ENCODE data around the gene TMC7. TPM values are rescaled to one million over a fixed set of nuclear protein-coding genes. Genes with fewer than 3 reads are reported as not detected.

The TMC7 gene
- total RNA-seq, 1 experiment from 2014 or later = 0.82 TPM

GRCh38 chr16:19084139-19084538, 100.4 kb downstream of the TMC7 start:
- Histone ChIP-seq H3K36me3 (ENCODE audit: insufficient read depth, low read length, poor library complexity, severe bottlenecking) (peaks cover 2% of the 10 kb centered on the region), H3K27ac (ENCODE audit: low read depth, low read length, poor library complexity, severe bottlenecking) (no peak overlapping the region), H3K4me3 (ENCODE audit: low read depth, low read length, poor library complexity, severe bottlenecking) (no peak overlapping the region), H3K9me3 (ENCODE audit: low read depth, low read length, poor library complexity, severe bottlenecking) (peaks cover 3% of the 10 kb centered on the region), H3K4me1 (ENCODE audit: insufficient read depth, low read length, poor library complexity, severe bottlenecking) (peaks cover 5% of the 10 kb centered on the region), H3K27me3 (replicated peaks; ENCODE audit: insufficient read depth, low read depth, low read length, poor library complexity) (no peaks in the 10 kb centered on the region)
- POLR2A ChIA-PET (ENCODE audit: low non-redundant PET) = no interaction called here
- DNase-seq (ENCODE audit: low spot score) = no peak
- CTCF ChIA-PET = interaction anchor here (0.7 kb wide), 1 partner anchor 75 kb away, joined by 3 read pairs; no protein-coding TSS in a partner anchor
- TF ChIP-seq EZH2 (IDR thresholded peaks at IDR 0.05; ENCODE audit: borderline replicate concordance, low read depth, low read length, poor library complexity, severe bottlenecking) (no peak), CTCF (conservative IDR thresholded peaks at IDR 0.05; ENCODE audit: low read depth, low read length) (no peak)
- intact Hi-C loops (cut with micrococcal nuclease; ENCODE audit: unreplicated experiment) = no loop called here
- BruUV-seq (replicated peaks) = no TSS peak

DNA sequence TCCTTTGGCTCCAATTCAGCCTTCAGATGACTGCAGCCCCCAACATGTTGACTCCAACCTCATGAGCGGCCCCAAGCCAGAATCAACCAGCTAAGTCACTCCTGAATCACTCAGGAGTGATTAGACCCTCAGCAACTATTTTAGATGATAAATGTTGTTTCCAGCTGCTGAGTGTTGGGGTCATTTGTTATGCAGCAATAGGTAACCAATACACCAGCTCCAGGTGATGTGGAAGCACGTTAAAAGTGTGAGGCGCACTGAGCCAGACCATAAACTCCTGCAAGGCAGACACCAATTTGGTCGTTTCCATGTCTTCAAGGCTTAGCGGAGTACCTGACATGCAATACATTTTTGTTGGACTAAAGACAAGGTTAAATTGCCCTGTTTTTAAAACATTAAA, 101.1 kb downstream of the TMC7 start:
- ChIA-PET POLR2A (ENCODE audit: low non-redundant PET) (interaction anchor here (0.6 kb wide), 1 partner anchor 46 kb away, joined by 3 read pairs; no protein-coding TSS in a partner anchor), CTCF (no interaction called here)
- peaks cover 5% of the 10 kb centered on the region for H3K4me1 ChIP-seq (ENCODE audit: insufficient read depth, low read length, poor library complexity, severe bottlenecking)
- no peak for TF ChIP-seq EZH2 (IDR thresholded peaks at IDR 0.05; ENCODE audit: borderline replicate concordance, low read depth, low read length, poor library complexity, severe bottlenecking)
- TF ChIP-seq CTCF (conservative IDR thresholded peaks at IDR 0.05; ENCODE audit: low read depth, low read length) = no peak
- intact Hi-C loops (cut with micrococcal nuclease; ENCODE audit: unreplicated experiment) = no loop called here
- peaks cover 3% of the 10 kb centered on the region for H3K9me3 ChIP-seq (ENCODE audit: low read depth, low read length, poor library complexity, severe bottlenecking)
- no peak overlapping the region for H3K4me3 ChIP-seq (ENCODE audit: low read depth, low read length, poor library complexity, severe bottlenecking)
- BruUV-seq (replicated peaks) = no TSS peak
- H3K36me3 ChIP-seq (ENCODE audit: insufficient read depth, low read length, poor library complexity, severe bottlenecking) = no peaks in the 10 kb centered on the region
- H3K27ac ChIP-seq (ENCODE audit: low read depth, low read length, poor library complexity, severe bottlenecking) = no peak overlapping the region
- no peak for DNase-seq (ENCODE audit: low spot score)
- H3K27me3 ChIP-seq (replicated peaks; ENCODE audit: insufficient read depth, low read depth, low read length, poor library complexity) = no peaks in the 10 kb centered on the region

GRCh38 chr16:19085679-19086200, 102.0 kb downstream of the TMC7 start:
- intact Hi-C loops (cut with micrococcal nuclease; ENCODE audit: unreplicated experiment) = loop anchor here (1.0 kb wide), 5 partner anchors 58 to 417 kb away; no protein-coding TSS in a partner anchor
- no TSS peak for BruUV-seq (replicated peaks)

More at GRCh38 chr16:19085679-19086200, 102.0 kb downstream of the TMC7 start:
- peaks cover 5% of the 10 kb centered on the region for H3K4me1 ChIP-seq (ENCODE audit: insufficient read depth, low read length, poor library complexity, severe bottlenecking)
- POLR2A ChIA-PET (ENCODE audit: low non-redundant PET) = interaction anchor here (0.5 to 0.7 kb wide), 3 partner anchors 27 to 329 kb away, joined by 3 to 12 read pairs (median 3); no protein-coding TSS in a partner anchor
- TF ChIP-seq CTCF (conservative IDR thresholded peaks at IDR 0.05; ENCODE audit: low read depth, low read length) (no peak), EZH2 (IDR thresholded peaks at IDR 0.05; ENCODE audit: borderline replicate concordance, low read depth, low read length, poor library complexity, severe bottlenecking) (no peak)
- no peak overlapping the region for H3K27ac ChIP-seq (ENCODE audit: low read depth, low read length, poor library complexity, severe bottlenecking)
- CTCF ChIA-PET = interaction anchor here (0.6 to 1.6 kb wide), 7 partner anchors 16 to 417 kb away, joined by 3 to 22 read pairs (median 7); partner anchors contain the start of gene TMC7
- DNase-seq (ENCODE audit: low spot score) = no peak
- no peaks in the 10 kb centered on the region for H3K36me3 ChIP-seq (ENCODE audit: insufficient read depth, low read length, poor library complexity, severe bottlenecking)
- H3K4me3 ChIP-seq (ENCODE audit: low read depth, low read length, poor library complexity, severe bottlenecking) = peak overlapping the region; percentile 41
- H3K27me3 ChIP-seq (replicated peaks; ENCODE audit: insufficient read depth, low read depth, low read length, poor library complexity) = no peaks in the 10 kb centered on the region
- peaks cover 2% of the 10 kb centered on the region for H3K9me3 ChIP-seq (ENCODE audit: low read depth, low read length, poor library complexity, severe bottlenecking)

Measured in A673 (cell line).